RWPE2 (cell line): ENCODE measurements around the gene RNF224.

Experiments used
- ATAC-seq: fragments of 200-7000 bp; cut with Tn5 transposase; 3 replicates; pipeline ENCODE4 v1.9.1; 2021; ENCODE audit warnings: low read depth
- DNase-seq: peaks from one replicate; pipeline ENCODE4 v3.0.0-alpha.2; 2020; ENCODE audit warnings: low spot score
- H3K27ac ChIP-seq: fragments of 450-650 bp; 2 replicates; pipeline ENCODE4 v1.5.1; 2017; ENCODE audit warnings: mild to moderate bottlenecking; ENCODE audit not compliant: poor library complexity, severe bottlenecking
- H3K27me3 ChIP-seq: fragments of 250-450 bp; sonication (Bioruptor Pico); 2 replicates; pipeline ENCODE4 v1.5.1; 2021; ENCODE audit warnings: mild to moderate bottlenecking, moderate library complexity; ENCODE audit not compliant: insufficient read depth, poor library complexity, severe bottlenecking
- H3K36me3 ChIP-seq: fragments of 250-450 bp; sonication (Bioruptor Pico); 2 replicates; pipeline ENCODE4 v1.5.1; 2020; ENCODE audit warnings: low read depth, mild to moderate bottlenecking, moderate library complexity
- H3K4me1 ChIP-seq: fragments of 250-450 bp; sonication (Bioruptor Pico); 2 replicates; pipeline ENCODE4 v1.5.1; 2021; ENCODE audit warnings: mild to moderate bottlenecking, moderate library complexity; ENCODE audit not compliant: insufficient read depth, poor library complexity, severe bottlenecking
- H3K4me3 ChIP-seq: fragments of 250-450 bp; sonication (Bioruptor Pico); 2 replicates; pipeline ENCODE4 v1.5.1; 2021; ENCODE audit warnings: mild to moderate bottlenecking, moderate library complexity; ENCODE audit not compliant: severe bottlenecking
- H3K9me3 ChIP-seq: fragments of 250-450 bp; sonication (Bioruptor Pico); 2 replicates; pipeline ENCODE4 v1.5.1; 2021; ENCODE audit warnings: mild to moderate bottlenecking, moderate library complexity; ENCODE audit not compliant: severe bottlenecking
- TF ChIP-seq, protein P1 (sequence below): fragments of 450-650 bp; IDR thresholded peaks from one replicate; pipeline ENCODE4 v1.5.1; 2017; ENCODE audit warnings: mild to moderate bottlenecking, moderate library complexity; ENCODE audit not compliant: poor library complexity, severe bottlenecking

RNF224 gene

DNA sequence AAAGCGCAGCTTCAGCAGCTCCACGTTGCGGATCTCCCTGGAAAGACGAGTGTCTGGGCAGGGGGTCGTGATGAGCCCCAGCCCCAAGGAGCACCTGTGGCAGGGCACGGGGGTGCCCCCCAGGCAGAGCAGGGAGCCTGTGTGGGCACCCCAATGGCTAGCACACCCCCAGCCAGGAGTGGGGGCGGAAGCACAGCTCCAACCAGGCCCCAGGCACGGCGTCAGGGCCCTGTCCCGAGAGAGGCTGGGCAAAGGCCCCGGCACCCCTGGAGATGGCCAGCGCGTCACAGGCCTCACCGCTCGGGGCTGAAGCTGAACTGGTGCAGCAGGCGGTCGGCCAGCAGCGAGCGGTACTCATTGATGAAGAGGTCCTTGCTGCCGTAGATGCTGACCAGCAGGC, 46.8 kb upstream of the RNF224 start:
- DNase-seq (no peak), ATAC-seq (no peak)
- TF ChIP-seq, protein P1, sequence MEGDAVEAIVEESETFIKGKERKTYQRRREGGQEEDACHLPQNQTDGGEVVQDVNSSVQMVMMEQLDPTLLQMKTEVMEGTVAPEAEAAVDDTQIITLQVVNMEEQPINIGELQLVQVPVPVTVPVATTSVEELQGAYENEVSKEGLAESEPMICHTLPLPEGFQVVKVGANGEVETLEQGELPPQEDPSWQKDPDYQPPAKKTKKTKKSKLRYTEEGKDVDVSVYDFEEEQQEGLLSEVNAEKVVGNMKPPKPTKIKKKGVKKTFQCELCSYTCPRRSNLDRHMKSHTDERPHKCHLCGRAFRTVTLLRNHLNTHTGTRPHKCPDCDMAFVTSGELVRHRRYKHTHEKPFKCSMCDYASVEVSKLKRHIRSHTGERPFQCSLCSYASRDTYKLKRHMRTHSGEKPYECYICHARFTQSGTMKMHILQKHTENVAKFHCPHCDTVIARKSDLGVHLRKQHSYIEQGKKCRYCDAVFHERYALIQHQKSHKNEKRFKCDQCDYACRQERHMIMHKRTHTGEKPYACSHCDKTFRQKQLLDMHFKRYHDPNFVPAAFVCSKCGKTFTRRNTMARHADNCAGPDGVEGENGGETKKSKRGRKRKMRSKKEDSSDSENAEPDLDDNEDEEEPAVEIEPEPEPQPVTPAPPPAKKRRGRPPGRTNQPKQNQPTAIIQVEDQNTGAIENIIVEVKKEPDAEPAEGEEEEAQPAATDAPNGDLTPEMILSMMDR, result no peak
- peaks cover 24% of the 10 kb centered on the region for H3K36me3 ChIP-seq
- no peak overlapping the region for H3K4me3 ChIP-seq
- no peak overlapping the region for H3K27ac ChIP-seq
- H3K9me3 ChIP-seq, result no peaks in the 10 kb centered on the region
- H3K27me3 ChIP-seq, result no peaks in the 10 kb centered on the region
- H3K4me1 ChIP-seq, result no peaks in the 10 kb centered on the region

DNA sequence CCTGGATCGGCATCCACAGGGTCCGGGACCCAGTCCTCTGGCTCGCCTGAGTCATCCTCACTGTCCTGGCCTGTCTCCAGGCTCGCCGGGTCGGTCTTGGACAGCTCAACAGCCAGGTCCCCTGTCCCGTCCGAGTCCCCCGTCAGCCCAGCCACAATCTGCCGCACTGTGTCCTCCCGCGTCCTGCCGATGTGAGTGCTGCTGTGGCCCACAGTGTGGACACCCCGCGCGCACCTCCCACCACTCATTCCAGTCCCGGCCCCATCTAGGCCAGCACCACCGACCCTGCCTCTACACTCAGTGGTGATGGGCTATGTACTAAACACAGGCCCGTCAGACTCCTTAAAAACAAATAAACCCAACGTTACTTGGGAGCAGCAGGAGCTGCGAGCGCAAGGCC, 45.6 kb upstream of the RNF224 start:
- DNase-seq, result no peak
- no peaks in the 10 kb centered on the region for H3K4me1 ChIP-seq
- TF ChIP-seq, protein P1, result no peak
- ATAC-seq, result no peak
- no peaks in the 10 kb centered on the region for H3K9me3 ChIP-seq
- no peak overlapping the region for H3K27ac ChIP-seq
- no peak overlapping the region for H3K4me3 ChIP-seq
- peaks cover 24% of the 10 kb centered on the region for H3K36me3 ChIP-seq
- H3K27me3 ChIP-seq, result no peaks in the 10 kb centered on the region

DNA sequence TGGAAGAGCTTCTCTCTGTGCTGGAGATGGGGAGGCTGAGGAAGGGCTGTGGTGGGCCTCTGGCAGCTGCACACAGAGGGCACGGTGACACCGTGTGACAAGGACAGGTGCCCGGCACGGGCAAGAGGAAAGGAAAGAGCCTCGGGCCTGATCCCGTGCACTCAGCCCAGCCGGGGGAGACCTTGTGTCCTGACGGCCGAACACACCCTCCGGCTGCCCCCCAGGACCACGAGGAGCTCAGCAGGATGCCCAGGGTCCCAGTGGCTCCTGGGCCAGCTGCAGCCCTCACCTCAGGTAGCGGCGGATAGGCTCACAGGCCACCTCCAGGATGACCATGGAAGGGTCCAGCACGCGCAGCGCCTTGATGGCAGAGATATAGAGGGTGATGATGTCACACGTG, 44.5 kb upstream of the RNF224 start:
- no peak for ATAC-seq
- Histone ChIP-seq H3K27me3 (no peaks in the 10 kb centered on the region), H3K4me1 (peaks cover 5% of the 10 kb centered on the region), H3K9me3 (no peaks in the 10 kb centered on the region), H3K27ac (no peak overlapping the region), H3K4me3 (no peak overlapping the region), H3K36me3 (peaks cover 33% of the 10 kb centered on the region)
- TF ChIP-seq, protein P1, result no peak
- DNase-seq, result no peak

DNA sequence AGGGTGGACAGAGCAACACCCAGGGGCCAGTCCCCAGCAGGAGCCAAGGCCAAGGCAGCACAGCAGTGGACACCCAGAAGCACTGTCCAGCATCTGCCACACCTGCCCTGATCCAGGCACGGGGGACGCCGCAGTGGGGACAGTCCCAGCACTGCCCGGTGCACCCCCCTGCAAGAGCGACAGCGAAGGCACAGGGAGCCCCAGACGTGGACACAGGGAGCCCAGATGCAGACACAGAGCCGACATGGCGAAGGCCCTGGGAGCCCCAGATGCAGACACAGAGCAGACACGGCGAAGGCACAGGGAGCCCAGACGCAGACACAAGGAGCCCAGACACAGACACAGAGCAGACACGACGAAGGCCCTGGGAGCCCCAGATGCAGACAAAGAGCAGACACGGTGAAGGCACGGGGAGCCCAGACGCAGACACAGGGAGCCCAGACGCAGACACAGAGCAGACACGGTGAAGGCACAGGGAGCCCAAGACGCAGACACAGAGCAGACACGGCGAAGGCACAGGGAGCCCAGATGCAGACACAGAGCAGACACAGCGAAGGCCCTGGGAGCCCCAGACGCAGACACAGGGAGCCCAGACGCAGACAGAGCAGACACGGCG, 43.2 kb upstream of the RNF224 start:
- no peaks in the 10 kb centered on the region for H3K27me3 ChIP-seq
- no peak overlapping the region for H3K27ac ChIP-seq
- no peak for DNase-seq
- no peaks in the 10 kb centered on the region for H3K9me3 ChIP-seq
- no peak overlapping the region for H3K4me3 ChIP-seq
- ATAC-seq, result no peak
- H3K4me1 ChIP-seq, result peaks cover 5% of the 10 kb centered on the region
- TF ChIP-seq, protein P1, result no peak
- H3K36me3 ChIP-seq, result peaks cover 33% of the 10 kb centered on the region

DNA sequence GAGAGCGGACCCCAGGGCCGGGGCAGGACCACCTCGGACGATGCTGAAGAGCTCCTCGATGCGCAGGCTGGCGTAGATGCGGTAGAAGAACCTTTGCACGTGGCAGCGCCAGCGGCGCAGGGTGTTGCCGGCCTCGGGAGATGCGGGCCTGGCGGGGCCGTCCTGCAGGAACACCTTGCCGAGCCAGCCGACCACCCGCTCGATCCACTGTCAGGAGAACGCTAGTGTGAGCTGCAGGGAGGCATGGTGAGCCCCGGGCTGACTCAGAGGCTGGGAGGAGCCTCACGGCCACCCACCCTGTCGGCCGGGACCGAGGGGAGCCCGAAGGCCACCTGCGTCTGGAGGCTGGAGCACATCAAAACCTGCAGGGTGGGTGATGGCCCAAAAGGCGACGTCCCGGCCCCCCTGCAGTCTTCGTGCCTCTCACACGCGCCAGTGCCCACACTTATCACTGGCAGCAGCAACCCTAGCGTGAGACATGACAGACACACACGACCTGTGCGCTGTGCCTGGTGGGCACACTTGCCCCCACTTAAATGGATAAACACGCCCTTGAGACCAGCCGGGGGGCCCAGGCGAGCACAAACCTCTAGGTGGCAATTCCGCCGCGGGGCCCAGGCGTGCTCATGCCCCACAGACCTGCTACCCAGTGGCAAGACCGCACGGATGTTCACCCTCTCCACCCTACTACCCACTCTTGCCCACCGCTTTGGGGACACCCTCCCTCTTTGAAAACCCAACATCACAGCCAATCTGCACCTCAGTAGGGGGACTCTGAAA, 42.2 kb upstream of the RNF224 start:
- peaks cover 35% of the 10 kb centered on the region for H3K36me3 ChIP-seq
- H3K4me1 ChIP-seq, result peaks cover 5% of the 10 kb centered on the region
- H3K27me3 ChIP-seq, result no peaks in the 10 kb centered on the region
- H3K9me3 ChIP-seq, result no peaks in the 10 kb centered on the region
- TF ChIP-seq, protein P1, result no peak
- no peak for ATAC-seq
- H3K27ac ChIP-seq, result no peak overlapping the region
- DNase-seq, result no peak
- no peak overlapping the region for H3K4me3 ChIP-seq
